Measurements from ENCODE around the gene CPZ.

DNA sequence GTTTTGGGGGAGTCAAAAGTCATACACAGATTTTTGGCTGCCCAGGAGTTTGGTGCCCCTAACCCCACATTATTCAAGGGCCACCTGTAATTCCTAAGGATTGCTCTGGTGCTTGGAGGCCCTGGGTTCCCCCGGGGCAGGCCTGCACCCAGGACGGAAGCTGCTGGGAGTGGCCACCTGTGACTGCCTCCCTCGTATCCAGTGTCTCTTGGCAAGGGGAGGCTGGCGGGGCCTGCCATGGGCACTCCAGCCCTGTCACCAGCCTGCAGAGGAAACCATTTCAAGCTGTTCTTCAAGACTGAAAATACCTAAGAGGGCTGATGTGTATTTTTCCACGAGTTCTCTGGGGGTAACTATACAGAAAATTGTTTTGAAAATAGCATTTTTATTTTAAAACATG, 36.8 kb upstream of the CPZ start:
- no peak for TF ChIP-seq ZNF596 (tag by site-specific recombination; IDR thresholded peaks at IDR 0.05)
- TF ChIP-seq, protein P1, sequence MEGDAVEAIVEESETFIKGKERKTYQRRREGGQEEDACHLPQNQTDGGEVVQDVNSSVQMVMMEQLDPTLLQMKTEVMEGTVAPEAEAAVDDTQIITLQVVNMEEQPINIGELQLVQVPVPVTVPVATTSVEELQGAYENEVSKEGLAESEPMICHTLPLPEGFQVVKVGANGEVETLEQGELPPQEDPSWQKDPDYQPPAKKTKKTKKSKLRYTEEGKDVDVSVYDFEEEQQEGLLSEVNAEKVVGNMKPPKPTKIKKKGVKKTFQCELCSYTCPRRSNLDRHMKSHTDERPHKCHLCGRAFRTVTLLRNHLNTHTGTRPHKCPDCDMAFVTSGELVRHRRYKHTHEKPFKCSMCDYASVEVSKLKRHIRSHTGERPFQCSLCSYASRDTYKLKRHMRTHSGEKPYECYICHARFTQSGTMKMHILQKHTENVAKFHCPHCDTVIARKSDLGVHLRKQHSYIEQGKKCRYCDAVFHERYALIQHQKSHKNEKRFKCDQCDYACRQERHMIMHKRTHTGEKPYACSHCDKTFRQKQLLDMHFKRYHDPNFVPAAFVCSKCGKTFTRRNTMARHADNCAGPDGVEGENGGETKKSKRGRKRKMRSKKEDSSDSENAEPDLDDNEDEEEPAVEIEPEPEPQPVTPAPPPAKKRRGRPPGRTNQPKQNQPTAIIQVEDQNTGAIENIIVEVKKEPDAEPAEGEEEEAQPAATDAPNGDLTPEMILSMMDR (tag by site-specific recombination; IDR thresholded peaks at IDR 0.05) = no peak
- TF ChIP-seq PBX3 (CRISPR knock-in tag; IDR thresholded peaks at IDR 0.05) = no peak
- TF ChIP-seq ZNF175 (tag by site-specific recombination; IDR thresholded peaks at IDR 0.05) = no peak

Measured in HEK293 (cell line).